Stimulated activated naive CD4-positive, alpha-beta T cell treated with Interleukin-2 at 50 U/mL for 16 hours (primary cell): ENCODE measurements around the gene C5orf15.
"Not testable (repeated sequence)": the region's sequence is repeated elsewhere in the genome, so short reads cannot be mapped to it uniquely, and the experiment has no call there.

Experiments
- DNase-seq: peaks from one replicate; lab custom pipeline; 2025; lab: John Stamatoyannopoulos, UW

C5orf15 gene

DNA sequence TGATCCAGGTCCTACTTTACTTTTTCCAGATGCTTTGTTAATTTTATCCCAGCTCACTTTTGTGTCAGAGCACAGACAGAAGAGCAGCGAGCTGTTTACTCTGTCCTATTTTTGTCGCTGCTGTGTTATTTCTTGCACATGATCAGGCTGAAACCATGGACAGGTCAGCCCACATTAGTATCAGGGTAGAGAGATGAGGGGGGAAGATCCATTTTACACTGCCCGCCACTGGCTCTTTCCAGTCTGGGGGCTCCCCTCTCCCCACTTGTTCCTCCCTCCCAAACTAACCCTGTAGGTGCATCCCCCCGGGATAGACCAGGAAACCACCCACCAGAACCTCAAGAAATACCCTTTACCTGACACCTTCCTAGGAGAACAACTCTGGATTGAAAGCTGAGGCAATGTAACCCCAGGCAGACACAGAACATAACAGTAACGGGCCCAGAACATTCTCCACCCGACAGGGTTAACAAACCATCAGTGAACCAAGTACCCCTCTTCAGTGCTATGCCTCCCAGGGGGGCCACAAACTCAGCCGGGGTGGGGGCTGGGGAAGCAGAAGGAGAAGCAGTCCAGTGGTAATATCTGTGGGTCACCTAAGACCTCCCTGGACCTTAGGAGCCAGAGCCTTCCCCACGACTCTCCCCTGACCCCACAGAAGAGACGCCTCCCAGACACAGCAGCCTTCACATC is 26.0 kb upstream of the C5orf15 start:
- DNase-seq = no peak

DNA sequence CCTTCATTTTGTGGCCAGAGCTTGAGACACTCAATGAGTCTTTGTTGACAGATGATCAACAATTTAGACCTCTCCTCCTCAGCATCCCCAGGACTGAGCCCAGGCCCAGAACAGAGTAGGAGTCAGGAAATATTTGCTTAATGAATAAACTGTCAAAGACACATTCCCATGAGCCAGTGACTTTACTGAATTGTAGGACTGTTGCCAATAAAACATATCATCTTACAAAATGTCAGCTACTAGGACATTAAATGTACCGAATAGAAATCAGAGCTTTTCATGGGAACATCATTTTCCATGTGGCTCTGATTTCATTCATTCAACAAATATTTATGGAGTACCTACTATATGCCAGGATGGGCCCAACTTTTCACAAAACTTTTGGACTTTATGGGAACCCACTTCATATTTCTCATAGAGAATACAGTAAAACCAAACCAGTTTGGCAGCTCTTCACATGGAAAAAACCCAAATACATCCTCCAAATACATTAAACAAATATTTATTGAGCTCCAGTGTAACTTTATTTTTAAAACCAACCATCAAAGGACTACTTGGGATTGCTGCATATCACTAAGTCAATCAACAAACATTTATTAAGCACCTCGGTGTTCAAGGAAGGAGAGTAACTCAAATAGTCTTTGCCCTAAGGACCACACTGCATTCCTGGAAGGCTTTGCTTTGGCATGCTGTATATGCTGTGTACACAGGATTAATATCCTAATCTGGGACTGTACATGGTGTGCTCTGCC is 24.9 kb upstream of the C5orf15 start:
- DNase-seq = no peak

DNA sequence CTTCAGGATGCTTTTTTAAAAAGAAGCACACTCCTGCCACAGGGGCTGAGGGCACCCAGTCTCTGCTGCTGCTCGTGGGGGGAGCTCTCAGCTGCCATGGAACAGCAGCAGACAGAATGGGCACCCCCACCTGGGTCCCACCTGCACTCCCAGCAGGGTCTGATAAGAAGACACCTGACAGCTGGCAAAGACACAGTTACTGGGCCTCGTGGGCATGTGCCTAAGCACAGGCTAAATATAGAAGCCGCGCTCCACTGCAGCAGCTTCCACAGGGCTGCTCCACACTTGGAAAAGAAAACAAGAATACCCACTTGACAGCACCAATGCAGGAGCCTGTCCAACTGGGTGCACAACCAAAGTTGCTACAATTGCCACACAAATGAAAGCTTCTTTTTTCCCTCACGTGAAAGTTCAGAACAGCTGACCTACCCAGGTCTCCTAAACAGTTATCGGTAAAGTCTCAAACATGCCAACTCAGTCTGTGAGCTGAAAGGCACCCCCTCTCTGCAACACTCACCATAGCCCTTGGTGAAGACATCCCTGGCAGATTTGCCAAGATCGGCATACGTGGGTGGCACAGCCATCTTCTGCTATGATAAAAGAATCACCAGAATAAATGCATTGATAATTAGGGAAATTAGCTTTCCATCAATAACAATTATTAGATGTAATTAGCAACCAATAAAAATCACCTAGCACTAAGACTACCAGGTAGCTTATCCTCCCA is 24.2 kb upstream of the C5orf15 start:
- no peak for DNase-seq

DNA sequence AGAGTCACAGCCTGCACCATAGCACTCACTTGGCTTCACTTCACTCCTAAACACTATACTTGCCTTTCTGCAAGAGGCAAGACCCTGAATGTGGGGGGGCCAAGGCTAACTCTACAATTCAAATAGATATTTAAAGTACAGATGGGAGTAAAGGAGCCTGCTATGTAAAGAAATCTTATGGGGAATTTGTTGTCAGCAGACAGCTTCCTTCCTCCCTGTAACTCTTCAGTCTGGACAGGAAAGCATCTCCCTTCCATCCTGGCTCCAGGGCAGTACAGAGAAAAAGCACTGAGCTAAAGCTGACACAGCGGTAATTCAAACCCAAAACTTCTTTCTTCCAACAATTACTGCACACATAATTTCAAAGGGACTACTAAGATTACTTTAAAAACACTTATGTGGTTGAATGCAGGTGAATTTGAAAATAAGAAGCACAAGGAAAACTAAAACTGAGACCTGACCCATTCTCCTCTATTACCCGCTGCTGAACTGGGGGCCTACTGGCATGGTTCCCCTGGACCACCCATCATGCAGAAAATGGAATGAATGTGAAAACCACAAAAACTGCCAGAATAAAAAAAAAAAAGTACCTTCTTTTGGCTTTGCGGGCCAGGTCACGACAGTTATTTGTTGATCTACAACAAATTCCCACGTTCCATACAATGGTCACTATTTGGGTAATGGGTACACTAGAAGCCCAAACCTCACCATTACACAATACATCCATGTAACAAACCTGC is 22.9 kb upstream of the C5orf15 start:
- DNase-seq = no peak

DNA sequence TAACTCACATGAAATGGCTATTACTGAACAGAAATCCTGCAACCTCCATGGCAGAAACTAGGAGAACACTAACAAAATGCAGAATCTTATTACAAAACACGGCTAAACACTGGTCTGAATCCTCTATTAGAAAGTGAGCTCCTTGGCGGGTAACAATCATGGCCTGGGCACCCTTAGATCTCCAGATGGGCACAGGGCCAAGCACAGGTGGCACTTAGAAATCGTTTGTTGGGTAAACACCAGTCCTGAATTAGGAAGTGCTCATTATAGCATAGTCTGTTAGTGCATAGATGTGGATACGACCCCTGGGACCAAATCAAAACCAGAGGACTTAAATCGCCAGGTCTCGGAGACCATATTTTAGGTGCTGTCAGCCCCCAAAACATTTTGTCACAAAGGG is 22.0 kb upstream of the C5orf15 start:
- DNase-seq = no peak

DNA sequence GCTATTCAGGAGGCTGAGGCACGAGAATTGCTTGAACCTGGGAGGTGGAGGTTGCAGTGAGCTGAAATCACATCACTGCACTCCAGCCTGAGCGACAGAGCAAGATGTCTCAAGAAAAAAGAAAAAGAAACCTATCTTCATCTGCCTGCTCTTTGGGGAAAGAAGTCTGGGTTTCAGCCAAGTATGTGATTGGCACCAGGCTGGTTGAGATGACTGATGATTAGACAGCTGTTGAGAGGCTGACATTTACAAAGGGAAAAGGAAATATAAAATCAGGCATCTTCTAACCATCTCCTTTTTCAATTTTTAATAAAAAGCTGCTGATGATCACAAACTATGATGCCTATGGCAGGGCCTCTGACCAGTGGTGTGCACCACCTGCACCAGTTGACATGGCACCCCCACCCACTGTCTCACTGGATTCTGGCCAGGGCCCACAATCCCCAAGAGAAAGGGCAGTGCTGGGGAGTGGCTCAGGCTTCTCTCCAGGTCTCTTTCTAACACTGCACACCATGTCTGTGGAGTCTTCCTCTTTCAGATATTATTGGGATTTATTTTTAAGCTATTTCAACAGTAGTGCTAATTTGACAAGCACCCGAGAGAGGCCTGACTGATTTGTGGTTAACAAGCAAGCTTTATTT is 17.2 kb upstream of the C5orf15 start:
- DNase-seq = no peak

DNA sequence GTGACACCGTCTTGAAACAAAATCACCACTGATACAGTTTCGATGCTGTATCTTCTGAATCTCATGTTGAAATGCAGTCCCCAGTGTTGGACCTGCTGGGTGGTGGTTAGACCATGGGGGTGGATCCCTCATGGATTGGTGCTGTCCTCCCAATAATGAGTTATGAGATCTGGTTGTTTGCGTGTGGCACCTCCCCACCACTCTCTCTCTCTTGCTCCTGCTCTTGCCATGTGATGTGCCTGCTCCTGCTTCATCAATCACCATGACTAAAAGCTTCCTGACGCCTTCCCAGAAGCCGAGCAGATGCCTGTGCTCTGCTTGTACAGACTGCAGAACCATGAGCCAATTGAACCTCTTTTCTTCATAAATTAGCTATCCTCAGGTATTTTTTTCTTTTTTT is 15.2 kb upstream of the C5orf15 start:
- no peak for DNase-seq

DNA sequence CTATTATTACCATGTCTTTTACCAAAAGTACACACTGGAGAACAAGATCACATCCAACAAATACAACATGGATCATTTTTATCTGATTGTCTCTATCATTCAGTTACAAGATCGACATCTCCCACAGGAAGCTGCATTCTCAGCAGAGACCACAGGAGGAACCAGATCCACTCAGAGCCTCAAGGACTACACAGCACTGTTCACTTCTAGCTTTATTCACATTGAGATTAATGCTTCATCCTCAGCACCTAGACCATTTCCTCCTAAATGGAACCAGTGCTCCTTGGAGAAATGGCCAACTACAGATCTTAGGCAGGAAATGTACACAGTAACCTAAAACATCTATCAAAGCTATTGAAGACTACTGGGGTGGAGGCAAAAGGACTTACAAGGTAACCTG is 13.3 kb upstream of the C5orf15 start:
- DNase-seq = no peak

DNA sequence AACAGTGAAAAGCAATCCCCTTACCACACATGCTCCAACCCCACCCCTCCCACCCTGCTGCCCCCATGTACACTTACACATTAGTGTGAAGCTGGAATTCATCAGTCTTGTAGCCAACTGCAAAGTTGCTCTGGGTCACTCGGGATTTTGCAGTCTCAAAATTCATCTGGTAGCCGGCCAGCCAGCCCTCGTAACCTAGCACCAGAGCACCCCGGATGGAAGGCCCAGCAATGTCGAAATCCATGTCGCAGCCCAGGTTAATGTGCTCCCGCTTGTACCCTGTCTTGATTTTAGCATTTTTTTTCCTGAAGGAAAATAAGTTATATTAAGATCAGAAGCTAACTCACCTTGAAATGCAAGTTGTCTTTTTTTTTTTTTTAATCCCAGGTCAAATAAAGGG is 12.2 kb upstream of the C5orf15 start:
- DNase-seq = no peak

DNA sequence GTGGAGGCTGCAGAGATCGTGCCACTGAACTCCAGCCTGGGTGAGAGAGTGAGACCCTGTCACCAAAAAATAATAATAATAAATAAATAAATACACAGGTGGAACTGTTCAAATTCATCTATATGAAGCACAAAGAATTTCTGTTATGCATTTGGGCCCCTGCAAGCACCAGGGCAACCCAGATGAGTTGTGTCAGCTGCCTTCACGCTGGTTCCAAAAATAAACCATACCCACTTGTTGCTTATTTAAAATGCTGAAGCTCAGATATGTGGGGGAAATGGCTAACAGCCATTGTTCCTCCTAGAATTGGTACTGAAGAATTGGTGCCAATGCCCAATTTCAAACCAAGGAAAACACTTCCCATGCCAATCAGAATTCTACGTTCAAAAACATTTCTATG is 10.5 kb upstream of the C5orf15 start:
- no peak for DNase-seq

DNA sequence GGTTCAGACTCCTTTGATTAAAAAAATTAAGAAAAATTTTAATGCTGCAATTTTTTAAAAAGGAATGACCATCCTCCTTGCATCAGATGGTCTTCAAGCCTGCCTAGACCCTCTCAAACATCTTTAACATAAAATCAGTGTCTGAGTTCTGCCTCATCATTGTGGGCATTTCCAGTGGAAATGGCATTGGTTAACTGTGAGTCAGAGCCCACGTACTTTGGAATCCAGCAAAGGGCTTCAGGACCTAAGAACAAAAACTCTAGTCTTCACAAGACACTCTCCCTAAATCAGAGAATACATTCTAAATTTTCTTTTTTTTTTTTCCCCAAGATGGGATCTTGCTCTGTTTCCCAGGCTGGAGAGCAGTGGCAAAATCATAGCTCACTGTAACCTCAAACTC is 9.4 kb upstream of the C5orf15 start:
- DNase-seq = no peak

DNA sequence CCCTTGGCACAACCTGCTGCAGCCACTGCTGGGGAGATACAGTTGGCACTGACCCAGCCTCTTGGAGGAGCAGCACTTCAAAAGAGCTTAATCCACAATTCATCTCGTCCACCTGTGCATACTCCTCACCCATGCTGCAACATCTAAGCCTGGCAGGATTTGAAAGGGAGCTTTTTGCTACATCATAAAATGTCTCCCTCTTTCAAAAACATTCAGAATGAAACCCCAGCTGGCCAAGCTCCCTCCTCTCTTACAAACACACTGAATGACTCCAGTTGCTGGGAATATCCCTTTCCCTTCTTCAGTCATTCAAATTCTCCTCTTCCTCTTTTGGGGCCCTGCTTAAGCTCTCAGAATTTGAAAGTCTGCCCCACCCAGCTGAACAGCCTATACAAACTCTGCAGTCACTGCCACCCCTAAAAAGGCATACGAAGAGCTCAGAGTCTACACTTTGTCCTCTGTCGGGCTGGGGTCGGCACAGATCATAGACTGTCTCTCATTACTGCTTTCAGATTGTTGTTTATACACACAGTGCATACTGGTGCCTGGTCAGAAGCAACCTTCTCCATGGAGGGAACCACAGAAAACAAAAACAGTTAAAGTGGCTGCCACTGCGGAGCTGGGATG is 8.8 kb upstream of the C5orf15 start:
- DNase-seq = no peak

DNA sequence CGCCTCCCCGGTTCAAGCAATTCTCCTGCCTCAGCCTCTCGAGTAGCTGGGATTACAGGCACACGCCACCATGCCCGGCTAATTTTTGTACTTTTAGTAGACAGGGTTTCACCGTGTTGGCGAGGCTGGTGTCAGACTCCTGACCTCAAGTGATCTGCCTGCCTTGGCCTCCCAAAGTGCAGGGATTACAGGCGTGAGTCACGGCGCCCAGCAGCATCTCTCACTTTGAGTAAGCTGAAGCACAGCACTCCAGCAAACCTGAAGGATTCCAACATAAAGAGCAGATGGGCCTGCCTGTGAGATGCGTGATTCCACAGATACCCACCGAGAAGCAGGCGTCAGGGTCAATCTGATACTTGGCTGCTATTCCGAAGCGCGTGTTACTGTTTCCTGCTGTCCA is 7.1 kb upstream of the C5orf15 start:
- DNase-seq = not testable (repeated sequence)

DNA sequence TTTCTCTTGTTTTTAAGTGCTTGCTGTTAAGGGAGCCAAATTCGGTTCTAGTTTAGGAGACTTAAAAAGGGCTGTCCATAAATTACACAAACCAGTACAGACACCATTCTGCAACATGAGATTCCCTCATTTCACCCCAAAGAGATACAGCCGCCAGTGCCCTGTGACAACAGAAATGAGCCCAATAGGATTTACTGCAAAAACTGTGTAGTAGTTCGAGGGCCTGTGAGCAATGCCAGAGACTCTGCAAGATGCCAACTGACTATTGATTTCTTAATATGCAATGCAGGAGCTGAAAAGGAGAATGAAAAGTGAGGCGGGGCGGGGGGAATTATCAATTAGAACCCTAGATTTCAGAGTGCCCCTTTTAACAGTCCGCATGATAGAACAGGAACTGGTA is 5.7 kb upstream of the C5orf15 start:
- no peak for DNase-seq

DNA sequence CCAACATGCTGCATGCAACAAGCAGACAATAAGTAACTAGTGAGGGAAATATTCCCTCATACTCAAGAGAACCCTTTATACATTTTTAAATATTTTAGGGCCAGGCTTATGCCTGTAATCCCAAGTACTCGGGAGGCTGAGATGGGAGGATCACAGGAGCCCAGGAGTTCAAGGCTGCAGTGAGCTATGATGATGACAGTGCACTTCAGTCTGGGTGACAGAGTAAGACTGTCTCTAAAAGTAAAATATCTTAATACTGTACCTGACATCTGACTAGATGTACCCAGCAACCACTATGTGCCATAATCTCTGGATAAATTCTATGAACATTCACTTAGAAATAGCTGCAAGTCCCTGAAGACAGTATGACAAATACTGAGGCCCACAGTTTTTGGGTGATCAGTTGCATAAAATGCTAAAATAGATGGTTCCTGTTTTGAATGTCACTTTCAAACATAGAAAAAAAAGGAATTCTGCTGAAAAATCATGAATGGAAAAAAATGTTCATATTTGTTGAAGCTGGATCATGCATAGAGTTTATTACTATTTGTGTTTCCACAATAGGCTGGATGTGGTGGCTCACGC is 2.0 kb upstream of the C5orf15 start:
- no peak for DNase-seq

DNA sequence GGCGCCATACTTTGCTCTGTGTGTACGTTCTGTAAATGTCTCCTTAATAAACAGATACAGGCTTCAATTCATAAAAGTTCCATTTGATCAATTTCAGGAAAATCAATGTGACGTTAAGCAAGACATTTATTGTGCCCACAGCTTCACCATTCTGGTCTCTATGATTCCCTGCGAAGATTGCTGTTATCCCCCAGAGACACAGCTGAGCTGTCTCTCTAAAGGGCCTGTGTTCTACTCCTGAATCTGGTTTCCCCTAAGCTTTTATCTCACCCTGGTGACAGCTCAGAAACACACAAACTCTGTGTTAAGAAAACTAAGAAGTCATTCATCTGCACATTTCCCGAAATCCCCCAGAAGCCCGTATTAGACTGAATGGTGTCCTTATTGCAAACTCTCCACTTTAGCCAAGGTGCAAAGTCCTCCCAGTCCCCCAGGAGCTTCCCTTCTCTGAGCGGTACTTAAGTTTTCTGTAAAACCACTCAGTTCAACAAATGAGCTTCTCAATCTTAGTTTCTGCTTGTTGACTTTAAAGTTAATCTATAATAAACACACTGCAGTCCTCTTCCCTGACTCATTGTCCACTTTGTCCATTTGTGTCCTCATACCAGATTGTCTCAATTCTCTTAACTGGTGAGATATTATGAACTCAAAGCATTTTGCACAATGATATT is 1.4 kb upstream of the C5orf15 start:
- DNase-seq = no peak

DNA sequence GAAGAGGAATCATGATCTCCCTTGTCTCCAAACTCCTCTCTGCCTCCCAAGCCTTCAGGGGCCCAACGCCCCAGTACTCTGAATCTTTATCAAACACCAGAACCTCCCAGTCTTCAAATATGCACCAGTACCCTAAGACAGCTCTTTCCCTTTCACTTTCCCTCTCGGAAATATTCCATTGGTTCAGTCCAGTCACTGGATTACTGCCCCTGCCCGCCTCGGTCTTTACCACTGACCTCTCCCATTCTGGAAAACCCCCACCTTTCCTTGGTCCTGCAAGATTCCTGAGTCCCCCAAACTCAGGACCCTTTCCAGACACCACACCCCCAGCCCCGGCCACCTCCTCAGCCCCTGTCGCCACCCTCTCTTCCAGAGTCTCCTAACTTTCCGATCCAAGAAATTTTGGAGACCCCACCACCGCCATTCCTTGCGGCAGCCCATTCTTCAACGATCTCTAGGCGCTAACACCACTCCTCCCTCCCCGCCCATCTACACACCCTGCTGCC is 674 bp downstream of the C5orf15 start:
- no peak for DNase-seq

DNA sequence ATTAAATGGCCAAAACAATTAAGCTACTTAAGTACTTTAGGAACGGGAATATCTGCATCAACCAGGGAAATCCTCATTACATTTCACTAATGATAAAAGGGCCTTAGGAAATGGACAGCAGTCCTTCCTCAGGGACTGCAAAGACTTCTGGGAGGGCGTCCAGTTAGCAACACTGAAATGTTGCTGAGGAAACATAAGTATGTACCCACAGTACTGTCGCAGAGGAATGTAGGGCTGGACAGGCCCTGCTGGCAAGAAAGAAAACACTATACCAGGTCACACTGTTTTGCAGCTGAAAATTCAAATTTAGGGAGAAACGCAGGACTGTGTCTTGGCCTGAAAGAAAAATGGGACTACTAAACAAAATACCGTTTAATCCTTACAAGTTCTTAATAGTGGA is 1.3 kb downstream of the C5orf15 start:
- no peak for DNase-seq

DNA sequence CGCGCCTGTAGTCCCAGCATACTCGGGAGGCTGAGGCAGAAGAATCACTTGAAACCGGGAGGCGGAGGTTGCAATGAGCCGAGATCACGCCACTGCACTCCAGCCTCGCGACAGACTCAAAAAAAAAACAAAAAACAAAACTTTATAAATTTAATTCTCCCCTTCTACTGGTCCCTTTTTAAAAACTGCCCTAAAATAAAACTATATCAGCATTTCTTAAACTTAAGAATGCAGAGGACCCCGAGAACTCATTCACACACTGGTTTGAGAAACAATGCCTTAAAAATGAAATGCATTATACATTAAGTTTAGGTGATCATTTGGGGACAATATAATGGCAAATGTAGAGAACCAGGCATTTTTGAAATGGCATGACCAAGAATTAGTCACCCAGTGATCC is 2.3 kb downstream of the C5orf15 start:
- DNase-seq = no peak

DNA sequence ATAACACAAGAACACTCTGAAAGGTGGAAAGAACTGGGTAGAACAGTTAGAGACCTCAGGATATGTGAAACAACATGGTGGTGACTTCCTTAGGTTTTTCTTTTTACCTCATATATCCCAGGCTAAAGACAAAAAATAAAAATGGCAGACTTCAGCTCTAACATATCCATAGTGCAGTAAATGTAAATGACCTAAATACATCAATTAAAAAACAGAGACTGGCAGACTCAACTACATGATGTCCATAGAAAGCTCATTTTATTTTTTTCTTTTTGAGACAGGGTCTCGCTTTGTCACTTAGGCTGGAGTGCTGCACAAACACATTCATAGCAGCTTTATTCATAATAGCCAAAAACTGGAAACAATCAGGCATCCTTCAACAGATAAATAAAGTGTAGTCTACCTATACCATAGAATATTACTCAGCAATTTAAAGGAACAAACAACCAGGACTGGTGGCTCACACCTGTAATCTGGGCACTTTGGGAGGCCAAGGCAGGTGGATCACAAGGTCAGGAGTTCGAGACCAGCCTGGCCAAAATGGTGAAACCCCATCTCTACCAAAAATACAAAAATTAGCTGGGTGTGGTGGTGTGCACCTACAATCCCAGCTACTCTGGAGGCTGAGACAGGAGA is 4.8 kb downstream of the C5orf15 start:
- DNase-seq = no peak
